Activated naive CD4-positive, alpha-beta T cell treated with anti-CD3 and anti-CD28 coated beads for 36 hours (primary cell): Measurements from ENCODE around the gene CPN1. TPM values are rescaled to one million over a fixed set of nuclear protein-coding genes. Genes with fewer than 3 reads are reported as not detected.
"Not testable (repeated sequence)": the region's sequence is repeated elsewhere in the genome, so short reads cannot be mapped to it uniquely, and the experiment has no call there.

Experiments
- CTCF ChIA-PET: fragments of 350-600 bp; sonication (Branson Sonifier 250); formaldehyde crosslinking; loops from one replicate; lab custom pipeline; 2021; ENCODE audit warnings: antibody characterized with exemption; lab: Charles Lee
- DNase-seq: peaks from one replicate; pipeline ENCODE4 v3.0.0-alpha.2; 2020
- H3K27ac Mint-ChIP-seq: one replicate; pipeline ENCODE4 v1.8.0; 2021; ENCODE audit warnings: mild to moderate bottlenecking, mixed read lengths
- H3K27me3 Mint-ChIP-seq: one replicate; pipeline ENCODE4 v1.8.0; 2021; ENCODE audit warnings: low read depth, mixed read lengths
- H3K36me3 Mint-ChIP-seq: one replicate; pipeline ENCODE4 v1.8.0; 2021; ENCODE audit warnings: low read depth, mixed read lengths
- H3K4me1 Mint-ChIP-seq: one replicate; pipeline ENCODE4 v1.8.0; 2021; ENCODE audit warnings: low read depth, mixed read lengths
- H3K4me3 Mint-ChIP-seq: one replicate; pipeline ENCODE4 v1.8.0; 2021; ENCODE audit warnings: mild to moderate bottlenecking, moderate library complexity, mixed read lengths
- H3K9me3 Mint-ChIP-seq: one replicate; pipeline ENCODE4 v1.8.0; 2021; ENCODE audit warnings: mixed read lengths
- intact Hi-C: fragments of 100-400 bp; cut with micrococcal nuclease; formaldehyde crosslinking; loops from one replicate; pipeline ENCODE4 v1.15.1; 2023
- total RNA-seq, 2 experiments: library from RNA; stranded (reverse); gene quantifications; one replicate each; pipeline ENCODE4 v1.2.3, GENCODE V29; 2021

Gene CPN1
- total RNA-seq, 2 experiments from 2014 or later: not detected

- intact Hi-C loops: no loop called here
- DNase-seq: no peak
- Mint-ChIP-seq H3K4me3 (no peak overlapping the region), H3K4me1 (peaks cover 3% of the 10 kb centered on the region), H3K27me3 (peaks cover 29% of the 10 kb centered on the region), H3K36me3 (no peaks in the 10 kb centered on the region), H3K27ac (no peak overlapping the region), H3K9me3 (peaks cover 4% of the 10 kb centered on the region)
- CTCF ChIA-PET: no interaction called here
Measured at GRCh38 chr10:100106865-100107264, 25.2 kb upstream of the CPN1 start.

DNA sequence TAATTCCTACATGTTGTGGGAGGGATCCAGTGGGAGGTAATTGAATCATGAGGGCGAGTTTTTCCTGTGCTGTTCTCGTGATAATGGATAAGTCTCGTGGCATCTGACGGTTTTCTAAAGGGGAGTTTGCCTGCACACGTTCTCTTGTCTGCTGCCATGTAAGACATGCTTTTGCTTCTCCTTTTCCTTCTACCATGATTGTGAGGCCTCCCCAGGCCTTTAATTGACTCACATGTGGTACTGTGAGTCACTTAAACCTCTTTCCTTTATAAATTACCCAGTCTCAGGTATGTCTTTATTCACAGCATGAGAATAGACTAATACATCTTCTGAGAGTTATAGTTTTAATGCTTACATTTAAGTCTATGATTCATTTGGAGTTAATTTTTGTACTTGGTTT, 22.6 kb upstream of the CPN1 start:
- H3K27me3 Mint-ChIP-seq: peaks cover 48% of the 10 kb centered on the region
- H3K4me3 Mint-ChIP-seq: no peak overlapping the region
- intact Hi-C loops: no loop called here
- H3K27ac Mint-ChIP-seq: no peak overlapping the region
- CTCF ChIA-PET: no interaction called here
- H3K4me1 Mint-ChIP-seq: peaks cover under 1% of the 10 kb centered on the region
- peaks cover 4% of the 10 kb centered on the region for H3K9me3 Mint-ChIP-seq
- H3K36me3 Mint-ChIP-seq: no peaks in the 10 kb centered on the region
- DNase-seq: no peak

DNA sequence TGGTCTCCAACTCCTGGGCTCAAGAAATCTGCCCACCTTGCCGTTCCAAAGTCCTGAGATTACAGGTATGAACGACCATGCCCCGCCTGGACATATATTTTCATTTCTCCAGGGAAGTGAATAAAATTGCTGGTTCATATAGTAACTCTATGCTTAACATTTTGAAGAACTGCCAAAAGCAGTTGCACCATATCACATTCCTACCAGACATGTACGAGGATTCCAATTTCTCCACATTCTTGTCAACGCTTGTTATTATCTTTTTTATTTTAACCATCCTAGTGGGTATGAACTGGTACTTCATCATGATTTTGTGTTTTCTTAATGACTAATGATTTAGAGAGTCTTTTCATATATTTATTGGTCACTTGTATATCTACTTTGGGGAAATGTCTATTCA, 21.9 kb upstream of the CPN1 start:
- Mint-ChIP-seq H3K4me3 (no peak overlapping the region), H3K27ac (no peak overlapping the region), H3K9me3 (peaks cover 4% of the 10 kb centered on the region), H3K36me3 (no peaks in the 10 kb centered on the region), H3K4me1 (no peaks in the 10 kb centered on the region), H3K27me3 (peaks cover 48% of the 10 kb centered on the region)
- no peak for DNase-seq
- CTCF ChIA-PET: no interaction called here
- intact Hi-C loops: no loop called here

- intact Hi-C loops: no loop called here
- H3K27me3 Mint-ChIP-seq: peaks cover 49% of the 10 kb centered on the region
- CTCF ChIA-PET: interaction anchor here (0.5 kb wide), 1 partner anchor 57 kb away, joined by 3 read pairs; no protein-coding TSS in a partner anchor
Measured at GRCh38 chr10:100101192-100102076, 19.8 kb upstream of the CPN1 start.

DNA sequence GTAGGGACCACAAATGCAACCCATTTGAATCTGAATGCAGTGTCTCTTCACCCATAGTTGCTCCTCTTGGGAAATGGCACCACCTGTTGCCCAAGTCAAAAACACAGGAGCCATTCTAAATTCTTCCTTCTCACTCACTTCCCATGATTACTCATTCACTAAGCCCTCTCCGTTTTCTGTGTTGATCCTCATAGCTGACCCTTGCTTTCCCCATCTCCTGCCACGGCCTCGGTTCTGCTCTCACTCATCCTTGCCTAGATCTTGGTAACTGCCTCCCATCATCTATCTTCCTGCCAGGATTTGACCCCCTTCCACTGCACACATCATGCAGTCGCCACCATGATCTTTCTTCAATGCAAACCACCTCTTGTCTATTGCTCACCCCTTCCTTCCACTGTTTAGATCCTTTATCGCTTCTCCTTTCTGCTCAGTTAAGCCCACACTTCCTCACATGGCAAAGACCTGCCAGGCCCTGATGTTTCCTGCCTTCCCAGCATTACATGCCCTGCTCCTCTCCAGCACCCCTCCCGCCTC, 19.0 kb upstream of the CPN1 start:
- no peak for DNase-seq
- Mint-ChIP-seq H3K27me3 (peaks cover 49% of the 10 kb centered on the region), H3K36me3 (no peaks in the 10 kb centered on the region), H3K9me3 (peaks cover 4% of the 10 kb centered on the region), H3K27ac (no peak overlapping the region), H3K4me3 (no peak overlapping the region), H3K4me1 (no peaks in the 10 kb centered on the region)
- intact Hi-C loops: no loop called here
- CTCF ChIA-PET: no interaction called here

More at GRCh38 chr10:100101192-100102076, 19.8 kb upstream of the CPN1 start:
- Mint-ChIP-seq H3K27ac (no peak overlapping the region), H3K36me3 (no peaks in the 10 kb centered on the region), H3K4me3 (no peak overlapping the region), H3K9me3 (peaks cover 4% of the 10 kb centered on the region), H3K4me1 (no peaks in the 10 kb centered on the region)
- DNase-seq: no peak

DNA sequence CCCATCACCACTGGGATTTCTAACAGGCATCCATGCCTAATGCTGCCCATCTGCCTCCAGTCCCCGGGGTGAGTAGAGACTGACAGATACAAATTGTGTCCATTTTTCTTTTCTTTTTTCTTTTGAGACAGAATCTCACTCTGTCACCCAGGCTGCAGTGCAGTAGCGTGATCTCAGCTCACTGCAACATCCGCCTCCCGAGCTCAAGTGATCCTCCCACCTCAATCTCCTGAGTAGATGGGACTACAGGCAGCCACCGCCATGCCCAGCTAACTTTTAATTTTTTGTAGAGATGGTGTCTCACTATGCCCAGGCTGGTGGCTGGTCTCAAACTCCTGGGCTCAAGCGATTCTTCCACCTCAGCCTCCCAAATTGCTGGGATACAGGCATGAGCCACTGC, 7.6 kb upstream of the CPN1 start:
- H3K27ac Mint-ChIP-seq: no peak overlapping the region
- no peak for DNase-seq
- no peaks in the 10 kb centered on the region for H3K36me3 Mint-ChIP-seq
- H3K9me3 Mint-ChIP-seq: no peaks in the 10 kb centered on the region
- no peak overlapping the region for H3K4me3 Mint-ChIP-seq
- peaks cover 12% of the 10 kb centered on the region for H3K27me3 Mint-ChIP-seq
- intact Hi-C loops: no loop called here
- no peaks in the 10 kb centered on the region for H3K4me1 Mint-ChIP-seq
- CTCF ChIA-PET: no interaction called here

DNA sequence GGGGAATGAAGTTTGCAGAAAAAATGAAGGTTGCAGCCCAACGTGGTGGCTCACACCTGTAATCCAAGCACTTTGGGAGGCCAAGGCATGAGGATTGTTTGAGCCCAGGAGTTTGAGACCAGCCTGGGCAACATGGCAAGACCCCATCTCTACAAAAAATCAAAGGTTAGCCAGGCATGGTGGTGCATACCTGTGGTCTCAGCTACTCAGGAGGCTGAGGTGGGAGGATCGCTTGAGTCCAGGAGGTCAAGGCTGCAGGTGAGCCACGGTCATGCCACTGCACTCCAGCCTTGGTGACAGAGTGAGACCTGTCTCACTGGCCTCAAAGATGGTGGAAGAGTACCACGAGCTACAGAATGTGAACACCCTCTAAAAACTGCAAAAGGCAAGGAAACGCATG, 5.0 kb upstream of the CPN1 start:
- CTCF ChIA-PET: interaction anchor here (1.5 kb wide), 1 partner anchor 41 kb away, joined by 3 read pairs; no protein-coding TSS in a partner anchor
- intact Hi-C loops, H3K27ac Mint-ChIP-seq, H3K9me3 Mint-ChIP-seq, H3K36me3 Mint-ChIP-seq, H3K4me3 Mint-ChIP-seq, H3K4me1 Mint-ChIP-seq, DNase-seq: not testable (repeated sequence)
- H3K27me3 Mint-ChIP-seq: peaks cover 12% of the 10 kb centered on the region

DNA sequence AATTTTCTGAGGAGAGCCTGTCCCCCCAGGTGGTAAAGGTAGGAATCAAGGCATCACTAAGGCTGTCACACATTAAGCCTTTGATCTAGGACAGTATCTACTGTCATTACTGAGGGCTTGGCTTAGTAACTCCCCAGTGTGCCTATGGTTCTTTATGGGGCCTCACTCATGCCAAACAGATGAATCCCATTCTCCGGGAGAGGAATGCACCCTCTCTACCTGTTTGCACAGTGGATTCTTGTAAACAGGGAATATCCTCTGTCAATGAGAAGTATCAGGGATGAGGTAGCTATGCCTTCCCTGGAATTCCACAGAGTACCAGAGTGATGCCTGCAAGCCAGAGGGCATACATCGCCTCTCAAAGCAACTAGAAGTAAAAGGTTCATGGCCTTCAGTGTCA, 3.9 kb upstream of the CPN1 start:
- Mint-ChIP-seq H3K27me3 (peaks cover 12% of the 10 kb centered on the region), H3K27ac (no peak overlapping the region), H3K36me3 (no peaks in the 10 kb centered on the region), H3K9me3 (no peaks in the 10 kb centered on the region), H3K4me3 (no peak overlapping the region), H3K4me1 (no peaks in the 10 kb centered on the region)
- CTCF ChIA-PET: no interaction called here
- intact Hi-C loops: no loop called here
- no peak for DNase-seq

GRCh38 chr10:100083623-100084022, 2.0 kb upstream of the CPN1 start:
- Mint-ChIP-seq H3K27ac (no peak overlapping the region), H3K9me3 (no peaks in the 10 kb centered on the region), H3K27me3 (peaks cover 20% of the 10 kb centered on the region), H3K4me1 (no peaks in the 10 kb centered on the region), H3K4me3 (no peak overlapping the region), H3K36me3 (no peaks in the 10 kb centered on the region)
- CTCF ChIA-PET: interaction anchor here (0.7 to 1.3 kb wide), 2 partner anchors 38 to 233 kb away, joined by 3 to 4 read pairs; no protein-coding TSS in a partner anchor
- no peak for DNase-seq
- intact Hi-C loops: no loop called here

DNA sequence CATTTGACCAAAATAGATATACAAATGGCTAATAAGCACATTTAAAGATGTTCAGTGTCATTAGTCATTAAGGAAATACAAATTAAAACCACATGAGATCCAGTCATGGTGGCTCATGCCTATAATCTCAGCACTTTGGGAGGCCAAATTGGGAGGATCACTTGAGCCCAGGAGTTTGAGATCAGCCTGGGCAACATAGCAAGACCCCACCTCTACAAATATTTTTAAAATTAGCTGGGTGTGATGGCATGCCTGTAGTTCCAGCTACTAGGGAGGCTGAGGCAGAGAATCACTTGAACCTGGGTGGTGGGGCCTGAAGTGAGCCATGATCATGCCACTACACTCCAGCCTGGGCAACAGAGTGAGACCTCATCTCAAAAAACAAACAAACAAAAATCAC, 607 bp upstream of the CPN1 start:
- H3K36me3 Mint-ChIP-seq, H3K4me1 Mint-ChIP-seq, H3K9me3 Mint-ChIP-seq, H3K4me3 Mint-ChIP-seq, H3K27ac Mint-ChIP-seq, DNase-seq, CTCF ChIA-PET, intact Hi-C loops: not testable (repeated sequence)
- H3K27me3 Mint-ChIP-seq: peaks cover 12% of the 10 kb centered on the region

DNA sequence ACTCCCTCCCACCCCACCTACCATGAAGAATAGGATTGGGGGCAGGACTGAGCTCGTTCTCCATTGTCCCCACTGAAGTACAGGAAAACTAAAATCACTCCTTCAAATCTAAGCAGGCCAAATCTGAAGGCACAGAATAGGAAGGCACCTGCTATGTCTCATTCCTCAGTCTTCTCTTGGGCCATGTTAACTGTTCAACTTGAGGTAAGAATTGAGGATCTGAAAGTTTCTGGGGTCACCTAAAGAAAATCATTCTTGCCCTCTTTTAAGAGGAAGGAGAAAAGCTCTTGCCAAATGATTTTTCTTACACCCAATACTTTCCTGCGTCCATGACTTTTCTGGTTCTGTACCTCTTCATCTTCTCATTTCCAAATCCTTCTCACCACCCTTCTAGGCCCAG, 4.9 kb downstream of the CPN1 start:
- Mint-ChIP-seq H3K36me3 (no peaks in the 10 kb centered on the region), H3K4me1 (no peaks in the 10 kb centered on the region), H3K4me3 (no peak overlapping the region), H3K27me3 (peaks cover 12% of the 10 kb centered on the region), H3K27ac (no peak overlapping the region), H3K9me3 (no peaks in the 10 kb centered on the region)
- no peak for DNase-seq
- CTCF ChIA-PET: interaction anchor here (0.6 kb wide), 1 partner anchor 398 kb away, joined by 4 read pairs; no protein-coding TSS in a partner anchor
- intact Hi-C loops: no loop called here

DNA sequence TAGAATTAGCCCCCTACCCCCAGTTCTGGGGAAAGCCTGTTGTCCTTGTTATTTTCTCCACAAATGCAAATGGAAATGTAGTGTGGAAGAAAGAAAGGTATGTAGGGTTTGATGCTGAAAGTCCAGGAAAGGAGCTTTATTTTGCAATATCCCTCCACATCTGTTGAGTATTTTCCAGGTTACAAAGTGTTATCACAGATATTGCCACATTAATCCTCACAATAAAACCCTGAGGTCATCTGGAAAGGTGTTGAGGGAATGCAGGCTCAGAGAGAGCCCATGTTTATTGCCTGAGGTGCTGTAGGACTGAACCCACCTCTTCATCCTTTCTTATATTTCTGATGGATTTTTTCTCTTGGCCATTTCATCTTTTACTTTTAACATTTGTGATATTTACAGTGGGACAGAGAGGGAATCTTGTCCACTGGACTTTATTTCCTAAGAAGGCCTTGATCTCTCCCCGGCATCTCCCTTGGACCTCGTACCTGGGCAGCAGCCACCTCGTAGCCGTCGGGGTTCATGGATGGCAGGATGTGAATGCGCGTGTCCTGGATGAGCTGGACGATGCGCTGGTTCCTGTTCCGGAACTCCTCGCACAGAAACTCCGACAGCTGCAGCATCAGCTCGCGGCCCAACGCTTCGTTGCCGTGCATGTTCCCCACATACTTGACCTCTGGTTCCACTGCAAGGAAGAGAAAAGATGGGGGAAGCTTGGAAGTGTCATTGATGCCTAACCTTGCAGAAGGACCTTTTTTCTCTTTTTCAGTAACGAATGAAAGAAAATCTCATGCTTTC, 6.0 kb downstream of the CPN1 start:
- CTCF ChIA-PET: no interaction called here
- intact Hi-C loops: no loop called here
- no peak overlapping the region for H3K4me3 Mint-ChIP-seq

More for the DNA sequence above, 6.0 kb downstream of the CPN1 start:
- Mint-ChIP-seq H3K36me3 (no peaks in the 10 kb centered on the region), H3K27me3 (peaks cover 12% of the 10 kb centered on the region), H3K4me1 (no peaks in the 10 kb centered on the region), H3K9me3 (no peaks in the 10 kb centered on the region), H3K27ac (no peak overlapping the region)
- no peak for DNase-seq
